ENCODE data around the gene SLC35E1. TPM values are rescaled to one million over a fixed set of nuclear protein-coding genes. Genes with fewer than 3 reads are reported as not detected.
A peak's percentile ranks its signal among the peaks of the same experiment; 100 is the strongest.

SLC35E1 gene
- polyA plus RNA-seq, 1 of the 3 experiments (the other 2 are of a cell fraction) = 23.5 TPM

- POLR2A ChIA-PET = no interaction called here
- Histone ChIP-seq H3F3A (replicated peaks; ENCODE audit: insufficient read depth) (no peaks in the 10 kb centered on the region), H4K20me1 (ENCODE audit: insufficient read depth) (peaks cover 93% of the 10 kb centered on the region)
Measured at GRCh38 chr19:16605553-16605994, 33.4 kb upstream of the SLC35E1 start.

GRCh38 chr19:16605115-16605514 is 32.9 kb upstream of the SLC35E1 start:
- ChIA-PET POLR2A (no interaction called here), CTCF (no interaction called here)
- Histone ChIP-seq H3K4me1 (ENCODE audit: control insufficient read depth in 1 of 2, insufficient read depth in 2 of 2, low read depth in 1 of 2, low read length in 1 of 2) (peaks cover 4 to 35% of the 10 kb centered on the region in 2 experiments; a peak in 2 of 4 replicates), H3K9me2 (no peaks in the 10 kb centered on the region), H3K9me3 (no peaks in the 10 kb centered on the region), H4K20me1 (ENCODE audit: insufficient read depth) (peaks cover 93% of the 10 kb centered on the region), H3K36me3 (replicated peaks in 1 of 2; ENCODE audit: control insufficient read depth in 1 of 2, insufficient read depth in 2 of 2, low read length in 1 of 2) (no peaks in the 10 kb centered on the region), H2AFZ (ENCODE audit: low read depth) (no peak overlapping the region), H3K79me2 (ENCODE audit: insufficient read depth) (peaks cover 100% of the 10 kb centered on the region), H3F3A (replicated peaks; ENCODE audit: insufficient read depth) (no peaks in the 10 kb centered on the region), H3K27me3 (ENCODE audit: insufficient read depth) (no peaks in the 10 kb centered on the region), H3K4me3 (ENCODE audit: low read depth in 2 of 2, low read length in 1 of 2) (no peak overlapping the region), H3K27ac (ENCODE audit: low read depth in 2 of 2, low read length in 1 of 2) (no peak overlapping the region; a peak in 1 of 4 replicates), H3K4me2 (no peak overlapping the region), H3K9ac (no peak overlapping the region)
- TF ChIP-seq USF1 (IDR thresholded peaks at IDR 0.05; ENCODE audit: borderline replicate concordance, low read depth) (no peak), NFIC (IDR thresholded peaks at IDR 0.05; ENCODE audit: borderline replicate concordance) (no peak), JUND (IDR thresholded peaks at IDR 0.05) (no peak), FOSL2 (IDR thresholded peaks at IDR 0.05; ENCODE audit: borderline replicate concordance, low read depth) (no peak), TEAD4 (IDR thresholded peaks at IDR 0.05; ENCODE audit: borderline replicate concordance, insufficient read depth) (no peak), GATA2 (CRISPR knock-in tag; IDR thresholded peaks at IDR 0.05) (no peak), IRF3 (IDR thresholded peaks at IDR 0.05; ENCODE audit: low read depth, low read length) (no peak)
- WGBS (ENCODE audit: low lambda C conversion rate) = 95% methylated on average over 3 of the region's 3 CpGs
- no peak for DNase-seq

More at GRCh38 chr19:16605553-16605994, 33.4 kb upstream of the SLC35E1 start:
- no peaks in the 10 kb centered on the region for H3K9me2 ChIP-seq
- H3K4me1 ChIP-seq (ENCODE audit: control insufficient read depth in 1 of 2, insufficient read depth in 2 of 2, low read depth in 1 of 2, low read length in 1 of 2) = peaks cover 4 to 31% of the 10 kb centered on the region in 2 experiments; a peak in 2 of 4 replicates
- H3K4me3 ChIP-seq (ENCODE audit: low read depth in 2 of 2, low read length in 1 of 2) = no peak overlapping the region
- CTCF ChIA-PET = no interaction called here
- H3K36me3 ChIP-seq (replicated peaks in 1 of 2; ENCODE audit: control insufficient read depth in 1 of 2, insufficient read depth in 2 of 2, low read length in 1 of 2) = no peaks in the 10 kb centered on the region
- 70% methylated on average over 8 of the region's 8 CpGs for WGBS (ENCODE audit: low lambda C conversion rate)
- peaks cover 100% of the 10 kb centered on the region for H3K79me2 ChIP-seq (ENCODE audit: insufficient read depth)
- no peak overlapping the region for H3K9ac ChIP-seq
- H2AFZ ChIP-seq (ENCODE audit: low read depth) = no peak overlapping the region
- H3K9me3 ChIP-seq = no peaks in the 10 kb centered on the region
- peak; percentile 38 for DNase-seq
- no peak for TF ChIP-seq POLR2AphosphoS5 (IDR thresholded peaks at IDR 0.05; ENCODE audit: low read depth, low read length)
- TF ChIP-seq RAD21 (IDR thresholded peaks at IDR 0.05; ENCODE audit: low read length) = peak; percentile 36; the same call in 1 of the 2 replicates
- TF ChIP-seq JUND (IDR thresholded peaks at IDR 0.05) = no peak
- peak overlapping the region; percentile 15; the same call in 1 of the 2 replicates for H3K4me2 ChIP-seq
- H3K27ac ChIP-seq (ENCODE audit: low read depth in 2 of 2, low read length in 1 of 2) = peak overlapping the region in 1 of 2 experiments; percentile 2; a peak in 1 of 4 replicates
- H3K27me3 ChIP-seq (ENCODE audit: insufficient read depth) = no peaks in the 10 kb centered on the region

- H3K9me2 ChIP-seq = no peaks in the 10 kb centered on the region
- no peak for DNase-seq
- POLR2A ChIA-PET = no interaction called here
- no peaks in the 10 kb centered on the region for H3K27me3 ChIP-seq (ENCODE audit: insufficient read depth)
- WGBS (ENCODE audit: low lambda C conversion rate) = 87% methylated on average over 5 of the region's 6 CpGs
- H3K79me2 ChIP-seq (ENCODE audit: insufficient read depth) = peaks cover 100% of the 10 kb centered on the region
- CTCF ChIA-PET = no interaction called here
- TF ChIP-seq FOXJ3 (CRISPR knock-in tag; IDR thresholded peaks at IDR 0.05) = no peak
- TF ChIP-seq JUND (IDR thresholded peaks at IDR 0.05) = no peak
- TF ChIP-seq SIN3A (IDR thresholded peaks at IDR 0.05; ENCODE audit: borderline replicate concordance, low read depth, low read length) = no peak
- TF ChIP-seq MXI1 (IDR thresholded peaks at IDR 0.05; ENCODE audit: low read depth, low read length) = no peak
- no peak for TF ChIP-seq REST (IDR thresholded peaks at IDR 0.05; ENCODE audit: low read depth, low read length)
- TF ChIP-seq GATA2 (CRISPR knock-in tag; IDR thresholded peaks at IDR 0.05) = no peak
- no peak for TF ChIP-seq TCF12 (IDR thresholded peaks at IDR 0.05)
- no peak for TF ChIP-seq EZH2phosphoT487 (IDR thresholded peaks at IDR 0.05; ENCODE audit: borderline replicate concordance, low read depth)
- no peak for TF ChIP-seq TAF1 (IDR thresholded peaks at IDR 0.05; ENCODE audit: borderline replicate concordance, low read depth, low read length)
- no peaks in the 10 kb centered on the region for H3F3A ChIP-seq (replicated peaks; ENCODE audit: insufficient read depth)
- H3K9me3 ChIP-seq = no peaks in the 10 kb centered on the region
- H3K4me3 ChIP-seq (ENCODE audit: low read depth in 2 of 2, low read length in 1 of 2) = no peak overlapping the region
- H3K36me3 ChIP-seq (replicated peaks in 1 of 2; ENCODE audit: control insufficient read depth in 1 of 2, insufficient read depth in 2 of 2, low read length in 1 of 2) = no peaks in the 10 kb centered on the region
- H2AFZ ChIP-seq (ENCODE audit: low read depth) = no peak overlapping the region
- peaks cover 94% of the 10 kb centered on the region for H4K20me1 ChIP-seq (ENCODE audit: insufficient read depth)
- H3K27ac ChIP-seq (ENCODE audit: low read depth in 2 of 2, low read length in 1 of 2) = no peak overlapping the region
- no peak overlapping the region for H3K9ac ChIP-seq
- no peak overlapping the region for H3K4me2 ChIP-seq
- H3K4me1 ChIP-seq (ENCODE audit: control insufficient read depth in 1 of 2, insufficient read depth in 2 of 2, low read depth in 1 of 2, low read length in 1 of 2) = peaks cover 4 to 40% of the 10 kb centered on the region in 2 experiments; a peak in 2 of 4 replicates
Measured at GRCh38 chr19:16604615-16605014, 32.4 kb upstream of the SLC35E1 start.
